ENCODE results near the gene SETD9. TPM values are rescaled to one million over a fixed set of nuclear protein-coding genes. Genes with fewer than 3 reads are reported as not detected.

SETD9 gene
- total and polyA plus RNA-seq, 8 donors, result 5.0 to 20.5 (median 15.1) TPM

- ATAC-seq, result no peak
Observed at GRCh38 chr5:56896763-56897162, 12.6 kb upstream of the SETD9 start.

DNA sequence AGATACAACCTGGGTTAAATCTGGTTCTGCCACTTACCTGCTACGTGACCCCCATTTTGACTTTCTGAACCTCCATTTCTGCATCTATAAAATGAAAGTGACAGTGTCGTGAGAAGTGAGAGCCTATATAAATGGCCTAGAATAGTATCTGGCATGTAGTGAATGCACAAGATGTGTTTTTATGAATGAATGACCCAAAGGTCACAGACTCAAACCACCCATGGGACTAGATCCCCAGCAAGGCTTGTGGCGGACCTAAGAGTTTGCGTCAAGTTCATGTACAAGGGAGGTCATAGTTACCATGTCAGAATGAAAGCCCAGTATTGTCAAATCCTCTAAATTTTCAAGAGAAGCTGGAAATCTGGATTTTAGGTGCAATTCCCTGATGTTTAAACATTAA, 11.2 kb upstream of the SETD9 start:
- no peak overlapping the region for H3K4me3 ChIP-seq
- no peaks in the 10 kb centered on the region for H3K27me3 ChIP-seq
- intact Hi-C loops (cut with DNase I), result no loop called here
- H3K27ac ChIP-seq, result no peak overlapping the region
- DNase-seq (no peak), ATAC-seq (no peak)
- H3K9me3 ChIP-seq, result no peaks in the 10 kb centered on the region
- TF ChIP-seq, protein P1, sequence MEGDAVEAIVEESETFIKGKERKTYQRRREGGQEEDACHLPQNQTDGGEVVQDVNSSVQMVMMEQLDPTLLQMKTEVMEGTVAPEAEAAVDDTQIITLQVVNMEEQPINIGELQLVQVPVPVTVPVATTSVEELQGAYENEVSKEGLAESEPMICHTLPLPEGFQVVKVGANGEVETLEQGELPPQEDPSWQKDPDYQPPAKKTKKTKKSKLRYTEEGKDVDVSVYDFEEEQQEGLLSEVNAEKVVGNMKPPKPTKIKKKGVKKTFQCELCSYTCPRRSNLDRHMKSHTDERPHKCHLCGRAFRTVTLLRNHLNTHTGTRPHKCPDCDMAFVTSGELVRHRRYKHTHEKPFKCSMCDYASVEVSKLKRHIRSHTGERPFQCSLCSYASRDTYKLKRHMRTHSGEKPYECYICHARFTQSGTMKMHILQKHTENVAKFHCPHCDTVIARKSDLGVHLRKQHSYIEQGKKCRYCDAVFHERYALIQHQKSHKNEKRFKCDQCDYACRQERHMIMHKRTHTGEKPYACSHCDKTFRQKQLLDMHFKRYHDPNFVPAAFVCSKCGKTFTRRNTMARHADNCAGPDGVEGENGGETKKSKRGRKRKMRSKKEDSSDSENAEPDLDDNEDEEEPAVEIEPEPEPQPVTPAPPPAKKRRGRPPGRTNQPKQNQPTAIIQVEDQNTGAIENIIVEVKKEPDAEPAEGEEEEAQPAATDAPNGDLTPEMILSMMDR (IDR thresholded peaks at IDR 0.05), result no peak
- H3K36me3 ChIP-seq, result peaks cover 0 to 17% of the 10 kb centered on the region in 2 donors
- peaks cover 0 to 5% of the 10 kb centered on the region in 2 donors for H3K4me1 ChIP-seq

More at GRCh38 chr5:56896763-56897162, 12.6 kb upstream of the SETD9 start:
- intact Hi-C loops (cut with DNase I), result no loop called here
- TF ChIP-seq, protein P1 (IDR thresholded peaks at IDR 0.05), result no peak
- Histone ChIP-seq H3K27me3 (no peaks in the 10 kb centered on the region), H3K36me3 (peaks cover 0 to 23% of the 10 kb centered on the region in 2 donors), H3K27ac (no peak overlapping the region), H3K4me1 (peaks cover 0 to 5% of the 10 kb centered on the region in 2 donors), H3K4me3 (no peak overlapping the region), H3K9me3 (no peaks in the 10 kb centered on the region)
- no peak for DNase-seq

DNA sequence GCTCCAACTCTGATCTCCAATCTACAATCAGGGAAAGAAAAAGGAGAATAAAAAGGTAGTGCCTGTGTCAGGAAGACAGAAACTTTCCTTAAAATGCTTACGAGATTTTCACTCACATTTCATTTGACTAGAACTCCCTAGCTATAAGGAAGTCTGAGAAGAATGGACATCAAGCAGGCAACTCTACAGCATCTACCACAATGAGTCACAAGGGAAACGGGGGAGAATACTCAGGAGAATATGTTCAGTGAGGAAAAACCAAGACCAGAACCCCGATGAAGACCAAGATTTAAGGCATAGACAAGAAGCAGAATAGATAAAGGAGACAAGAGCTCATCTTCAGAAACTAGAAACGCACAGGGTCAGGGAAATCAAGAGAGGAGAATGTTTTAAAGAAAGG, 9.0 kb upstream of the SETD9 start:
- DNase-seq, result no peak
- Histone ChIP-seq H3K4me3 (no peak overlapping the region), H3K36me3 (no peaks in the 10 kb centered on the region), H3K27me3 (no peaks in the 10 kb centered on the region), H3K27ac (no peak overlapping the region), H3K9me3 (no peaks in the 10 kb centered on the region), H3K4me1 (peaks cover 0 to 5% of the 10 kb centered on the region in 2 donors)
- ATAC-seq, result peak; percentile 29
- intact Hi-C loops (cut with DNase I), result no loop called here
- TF ChIP-seq, protein P1 (IDR thresholded peaks at IDR 0.05), result no peak

DNA sequence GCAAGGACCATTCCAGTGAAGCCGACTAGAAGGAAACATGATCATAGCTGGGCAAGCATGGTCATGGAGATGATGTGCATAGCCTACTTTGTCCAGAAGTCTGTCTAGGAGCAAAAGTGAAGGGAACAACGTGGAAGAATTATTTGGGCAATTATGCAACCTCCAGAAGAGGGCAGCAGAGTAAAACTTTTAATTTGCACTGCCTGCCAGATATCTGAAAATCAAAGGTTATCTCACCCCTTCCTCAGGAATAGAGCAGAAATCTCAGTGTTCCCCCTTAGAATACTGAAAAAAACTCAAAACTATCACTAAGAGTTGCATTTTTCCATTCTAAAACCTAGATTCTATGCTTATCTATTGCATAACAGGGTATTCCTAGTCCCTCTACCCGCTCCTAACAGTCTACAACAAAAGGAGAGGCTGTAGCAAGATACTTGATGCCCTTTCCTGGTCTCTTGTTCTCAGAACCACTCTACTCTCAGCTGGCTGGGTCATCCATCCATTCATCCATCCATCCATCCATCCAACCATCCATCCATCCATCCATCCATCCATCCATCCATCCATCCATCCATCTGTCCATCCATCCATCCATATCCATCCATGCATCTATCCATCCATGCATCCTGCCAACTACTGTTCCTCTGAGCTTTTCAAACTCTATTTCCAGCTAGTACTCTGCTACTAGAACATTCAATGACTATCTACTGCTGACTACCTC, 8.4 kb upstream of the SETD9 start:
- peaks cover 0 to 5% of the 10 kb centered on the region in 2 donors for H3K4me1 ChIP-seq
- TF ChIP-seq, protein P1 (IDR thresholded peaks at IDR 0.05), result peak; percentile 58 to 62
- ATAC-seq (peak; percentile 87), DNase-seq (peak in 2 of 4 donors; percentile 16 to 42)
- no peaks in the 10 kb centered on the region for H3K36me3 ChIP-seq
- no peaks in the 10 kb centered on the region for H3K9me3 ChIP-seq
- no peak overlapping the region for H3K27ac ChIP-seq
- H3K27me3 ChIP-seq, result no peaks in the 10 kb centered on the region
- H3K4me3 ChIP-seq, result no peak overlapping the region
- intact Hi-C loops (cut with DNase I), result no loop called here

DNA sequence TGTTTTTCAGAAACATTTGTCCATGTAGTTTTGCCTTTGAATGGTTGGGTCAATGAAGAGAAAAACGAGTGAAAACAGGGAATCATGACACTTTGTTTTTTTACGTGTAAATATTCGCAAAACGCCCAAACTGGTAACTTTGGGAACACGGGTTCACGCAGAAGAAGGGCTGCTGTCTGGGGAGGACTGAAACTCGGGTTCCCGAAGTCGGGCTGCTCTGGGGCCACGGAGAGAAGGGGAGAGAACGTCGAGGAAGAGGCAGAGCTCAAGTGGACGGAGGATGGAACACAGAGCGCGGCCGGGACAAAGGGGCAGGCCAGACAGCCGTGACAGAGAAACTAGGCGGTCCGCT, 478 bp upstream of the SETD9 start:
- H3K36me3 ChIP-seq, result no peaks in the 10 kb centered on the region
- TF ChIP-seq, protein P1 (IDR thresholded peaks at IDR 0.05), result no peak
- intact Hi-C loops (cut with DNase I), result no loop called here
- peak overlapping the region; percentile 97 for H3K27ac ChIP-seq
- no peaks in the 10 kb centered on the region for H3K9me3 ChIP-seq
- ATAC-seq (peak; percentile 70), DNase-seq (peak in 2 of 4 donors; percentile 79 to 93)
- H3K4me1 ChIP-seq, result peaks cover 4 to 15% of the 10 kb centered on the region in 2 donors
- peak overlapping the region; percentile 66 to 70 for H3K4me3 ChIP-seq
- no peaks in the 10 kb centered on the region for H3K27me3 ChIP-seq

All from left lung (tissue), 10 donors.